ENCODE measurements around the gene CHADL. TPM values are rescaled to one million over a fixed set of nuclear protein-coding genes. Genes with fewer than 3 reads are reported as not detected.

The CHADL gene
- polyA plus RNA-seq, 1 of the 3 experiments (the other 2 are of a cell fraction), result 0.03 TPM

GRCh38 chr22:41247703-41248102 is 7.0 kb upstream of the CHADL start:
- no peak for DNase-seq
- H3K27me3 ChIP-seq (ENCODE audit: insufficient read depth), result no peaks in the 10 kb centered on the region
- no peak overlapping the region for H3K27ac ChIP-seq (ENCODE audit: low read depth in 2 of 2, low read length in 1 of 2)
- H3K9ac ChIP-seq, result no peak overlapping the region
- H2AFZ ChIP-seq (ENCODE audit: low read depth), result no peak overlapping the region
- no CpG with 5 or more reads among the region's 7 CpGs for WGBS (ENCODE audit: low lambda C conversion rate)
- no peaks in the 10 kb centered on the region for H3K79me2 ChIP-seq (ENCODE audit: insufficient read depth)
- H3K4me1 ChIP-seq (ENCODE audit: control insufficient read depth in 1 of 2, insufficient read depth in 2 of 2, low read depth in 1 of 2, low read length in 1 of 2), result no peaks in the 10 kb centered on the region
- no peak overlapping the region for H3K4me2 ChIP-seq
- H3K9me3 ChIP-seq, result no peaks in the 10 kb centered on the region
- H3K4me3 ChIP-seq (ENCODE audit: low read depth in 2 of 2, low read length in 1 of 2), result no peak overlapping the region
- no peaks in the 10 kb centered on the region for H4K20me1 ChIP-seq (ENCODE audit: insufficient read depth)
- H3K9me2 ChIP-seq, result no peaks in the 10 kb centered on the region
- H3F3A ChIP-seq (replicated peaks; ENCODE audit: insufficient read depth), result no peaks in the 10 kb centered on the region
- POLR2A ChIA-PET, result no interaction called here
- TF ChIP-seq TCF12 (IDR thresholded peaks at IDR 0.05) (no peak), SMC3 (IDR thresholded peaks at IDR 0.05; ENCODE audit: low read depth, low read length) (no peak), MXI1 (IDR thresholded peaks at IDR 0.05; ENCODE audit: low read depth, low read length) (no peak), IRF3 (IDR thresholded peaks at IDR 0.05; ENCODE audit: low read depth, low read length) (no peak), REST (IDR thresholded peaks at IDR 0.05; ENCODE audit: low read depth, low read length) (no peak), YY1 (IDR thresholded peaks at IDR 0.05; ENCODE audit: low read depth) (no peak), NFIC (IDR thresholded peaks at IDR 0.05; ENCODE audit: borderline replicate concordance) (no peak), GATA2 (CRISPR knock-in tag; IDR thresholded peaks at IDR 0.05) (no peak), ELF1 (IDR thresholded peaks at IDR 0.05) (no peak)
- H3K36me3 ChIP-seq (replicated peaks in 1 of 2; ENCODE audit: control insufficient read depth in 1 of 2, insufficient read depth in 2 of 2, low read length in 1 of 2), result peaks cover 0 to 26% of the 10 kb centered on the region in 2 experiments
- CTCF ChIA-PET, result no interaction called here

- H3K9ac ChIP-seq, result no peak overlapping the region
- peaks cover 0 to 20% of the 10 kb centered on the region in 2 experiments for H3K36me3 ChIP-seq (replicated peaks in 1 of 2; ENCODE audit: control insufficient read depth in 1 of 2, insufficient read depth in 2 of 2, low read length in 1 of 2)
- H3K27ac ChIP-seq (ENCODE audit: low read depth in 2 of 2, low read length in 1 of 2), result no peak overlapping the region
- H3K4me2 ChIP-seq, result no peak overlapping the region
- H4K20me1 ChIP-seq (ENCODE audit: insufficient read depth), result no peaks in the 10 kb centered on the region
- TF ChIP-seq, protein P1, sequence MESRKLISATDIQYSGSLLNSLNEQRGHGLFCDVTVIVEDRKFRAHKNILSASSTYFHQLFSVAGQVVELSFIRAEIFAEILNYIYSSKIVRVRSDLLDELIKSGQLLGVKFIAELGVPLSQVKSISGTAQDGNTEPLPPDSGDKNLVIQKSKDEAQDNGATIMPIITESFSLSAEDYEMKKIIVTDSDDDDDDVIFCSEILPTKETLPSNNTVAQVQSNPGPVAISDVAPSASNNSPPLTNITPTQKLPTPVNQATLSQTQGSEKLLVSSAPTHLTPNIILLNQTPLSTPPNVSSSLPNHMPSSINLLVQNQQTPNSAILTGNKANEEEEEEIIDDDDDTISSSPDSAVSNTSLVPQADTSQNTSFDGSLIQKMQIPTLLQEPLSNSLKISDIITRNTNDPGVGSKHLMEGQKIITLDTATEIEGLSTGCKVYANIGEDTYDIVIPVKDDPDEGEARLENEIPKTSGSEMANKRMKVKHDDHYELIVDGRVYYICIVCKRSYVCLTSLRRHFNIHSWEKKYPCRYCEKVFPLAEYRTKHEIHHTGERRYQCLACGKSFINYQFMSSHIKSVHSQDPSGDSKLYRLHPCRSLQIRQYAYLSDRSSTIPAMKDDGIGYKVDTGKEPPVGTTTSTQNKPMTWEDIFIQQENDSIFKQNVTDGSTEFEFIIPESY (IDR thresholded peaks at IDR 0.05; ENCODE audit: borderline replicate concordance, low read depth), result no peak
- TF ChIP-seq PBX3 (IDR thresholded peaks at IDR 0.05), result no peak
- no peak for TF ChIP-seq NRF1 (IDR thresholded peaks at IDR 0.05; ENCODE audit: low read depth, low read length)
- 100% methylated on average over 4 of the region's 21 CpGs for WGBS (ENCODE audit: low lambda C conversion rate)
- no peak overlapping the region for H3K4me3 ChIP-seq (ENCODE audit: low read depth in 2 of 2, low read length in 1 of 2)
- no peaks in the 10 kb centered on the region for H3K9me3 ChIP-seq
- H3K4me1 ChIP-seq (ENCODE audit: control insufficient read depth in 1 of 2, insufficient read depth in 2 of 2, low read depth in 1 of 2, low read length in 1 of 2), result no peaks in the 10 kb centered on the region; a peak in 1 of 4 replicates
- no peak for DNase-seq
- H3K79me2 ChIP-seq (ENCODE audit: insufficient read depth), result no peaks in the 10 kb centered on the region
- H3K27me3 ChIP-seq (ENCODE audit: insufficient read depth), result no peaks in the 10 kb centered on the region
- no peaks in the 10 kb centered on the region for H3F3A ChIP-seq (replicated peaks; ENCODE audit: insufficient read depth)
- H3K9me2 ChIP-seq, result no peaks in the 10 kb centered on the region
- no peak overlapping the region for H2AFZ ChIP-seq (ENCODE audit: low read depth)
- ChIA-PET POLR2A (no interaction called here), CTCF (no interaction called here)
Measured at GRCh38 chr22:41245917-41246499, 5.3 kb upstream of the CHADL start.

Measured in SK-N-SH (cell line).